ENCODE data around the gene SNTG2. TPM values are rescaled to one million over a fixed set of nuclear protein-coding genes. Genes with fewer than 3 reads are reported as not detected.

SNTG2 gene
- total and polyA plus RNA-seq, 2 donors (not counting 3 experiments of a cell fraction or from before 2014, with no cell fraction given): not detected

DNA sequence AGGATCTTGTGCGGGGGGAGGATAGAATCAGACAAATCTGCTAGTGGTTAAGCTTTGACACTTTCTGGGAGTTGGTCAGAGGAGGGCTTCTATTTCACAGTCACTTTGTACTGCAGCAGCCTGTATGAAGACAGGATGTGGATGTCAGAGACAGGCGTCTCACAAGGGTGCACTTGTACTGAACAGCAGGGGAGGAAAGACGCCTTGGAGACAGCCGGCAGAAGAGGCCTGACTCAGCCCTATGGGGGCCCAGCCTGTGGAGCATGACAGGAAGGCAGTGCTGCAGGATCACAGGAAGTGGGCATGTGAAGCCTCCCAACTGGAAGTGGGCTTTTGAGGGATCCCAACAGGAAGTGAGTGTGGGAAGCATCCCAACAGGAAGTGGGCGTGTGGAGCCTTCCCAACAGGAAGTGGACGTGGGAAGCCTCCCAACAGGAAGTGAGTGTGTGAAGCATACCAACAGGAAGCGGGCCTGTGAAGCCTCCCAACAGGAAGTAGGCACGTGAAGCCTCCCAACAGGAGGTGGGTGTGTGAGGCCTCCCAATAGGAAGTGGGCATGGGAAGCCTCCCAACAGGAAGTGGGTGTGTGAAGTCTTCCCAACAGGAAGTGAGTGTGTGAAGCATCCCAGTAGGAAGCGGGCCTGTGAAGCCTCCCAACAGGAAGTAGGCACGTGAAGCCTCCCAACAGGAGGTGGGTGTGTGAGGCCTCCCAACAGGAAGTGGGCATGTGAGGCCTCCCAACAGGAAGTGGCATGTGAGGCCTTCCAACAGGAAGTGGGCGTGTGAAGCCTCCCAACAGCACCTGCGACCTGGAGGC is 212.3 kb downstream of the SNTG2 start:
- DNase-seq (ENCODE audit: low read depth, low spot score) (no peak), FAIRE-seq (no peak)
- no peak overlapping the region for H3K27ac ChIP-seq (ENCODE audit: insufficient read depth, low read depth, low read length)
- no peaks in the 10 kb centered on the region for H4K20me1 ChIP-seq (replicated peaks; ENCODE audit: control insufficient read depth, extremely low read depth, insufficient read depth, low read length)
- H3K9me1 ChIP-seq (replicated peaks; ENCODE audit: control insufficient read depth, extremely low read depth, insufficient read depth, low read length): no peaks in the 10 kb centered on the region
- dilution Hi-C loops (cut with MboI; ENCODE audit: extremely low pct_ligation_motif_present, low sequenced_read_pairs): no loop called here
- ChIA-PET POLR2A (no interaction called here), CTCF (no interaction called here)
- intact Hi-C loops (cut with micrococcal nuclease): no loop called here
- H3K36me3 ChIP-seq (ENCODE audit: control insufficient read depth in 2 of 2, extremely low read depth in 1 of 2, insufficient read depth in 2 of 2, low read length in 2 of 2): no peaks in the 10 kb centered on the region
- no peaks in the 10 kb centered on the region for H3K79me2 ChIP-seq (ENCODE audit: control insufficient read depth, insufficient read depth, low read length)
- no peaks in the 10 kb centered on the region for H3K4me1 ChIP-seq (ENCODE audit: control insufficient read depth, extremely low read depth, insufficient read depth, low read length)
- H3K4me2 ChIP-seq (ENCODE audit: insufficient read depth, low read length): no peak overlapping the region
- no TSS peak for BruUV-seq (replicated peaks)
- no peak overlapping the region for H2AFZ ChIP-seq (ENCODE audit: low read depth, low read length)
- H3K9ac ChIP-seq (replicated peaks; ENCODE audit: extremely low read depth, insufficient read depth, low read length): no peak overlapping the region
- no peak overlapping the region for H3K4me3 ChIP-seq (replicated peaks in 1 of 3; ENCODE audit: insufficient read depth in 1 of 3, low read depth in 1 of 3, low read length in 3 of 3)
- no peak for TF ChIP-seq JUN (IDR thresholded peaks at IDR 0.05; ENCODE audit: borderline replicate concordance, insufficient read depth, insufficient read length, low read depth)
- no peak for TF ChIP-seq FOS (IDR thresholded peaks at IDR 0.05; ENCODE audit: borderline replicate concordance, insufficient read depth, low read length)
- TF ChIP-seq GATA2 (IDR thresholded peaks at IDR 0.05; ENCODE audit: insufficient read depth, insufficient read length, low read depth, low read length): no peak
- no peak for TF ChIP-seq EZH2 (IDR thresholded peaks at IDR 0.05; ENCODE audit: borderline replicate concordance, low read depth, low read length, severe bottlenecking)
- no peak for TF ChIP-seq POLR2A (IDR thresholded peaks at IDR 0.05; ENCODE audit: low read depth, low read length)
- TF ChIP-seq, protein P1, sequence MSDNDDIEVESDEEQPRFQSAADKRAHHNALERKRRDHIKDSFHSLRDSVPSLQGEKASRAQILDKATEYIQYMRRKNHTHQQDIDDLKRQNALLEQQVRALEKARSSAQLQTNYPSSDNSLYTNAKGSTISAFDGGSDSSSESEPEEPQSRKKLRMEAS (IDR thresholded peaks at IDR 0.05; ENCODE audit: insufficient read depth, insufficient read length): no peak
- no peak for TF ChIP-seq CTCF (IDR thresholded peaks at IDR 0.05; ENCODE audit: extremely low read depth in 1 of 2, insufficient read depth in 1 of 2, low read depth in 1 of 2, low read length in 2 of 2)
- no peak for TF ChIP-seq POLR2AphosphoS5 (IDR thresholded peaks at IDR 0.05; ENCODE audit: insufficient read depth, low read depth, low read length)
- no peak for TF ChIP-seq MYC (IDR thresholded peaks at IDR 0.05; ENCODE audit: low read depth, low read length)
- no peaks in the 10 kb centered on the region for H3K27me3 ChIP-seq (ENCODE audit: control insufficient read depth in 2 of 2, insufficient read depth in 2 of 2, low read length in 2 of 2)
- peaks cover 6% of the 10 kb centered on the region for H3K9me3 ChIP-seq (replicated peaks; ENCODE audit: control insufficient read depth, insufficient read depth, low read length)
